Activated CD4-positive, CD25-positive, alpha-beta regulatory T cell (primary cell): ENCODE data around the gene OR10A4.
"Not testable (repeated sequence)": the region's sequence is repeated elsewhere in the genome, so short reads cannot be mapped to it uniquely, and the experiment has no call there.

Experiments
- DNase-seq, 4 experiments: peaks; one replicate each; lab custom pipeline; 2025; lab: John Stamatoyannopoulos, UW

The OR10A4 gene, protein sequence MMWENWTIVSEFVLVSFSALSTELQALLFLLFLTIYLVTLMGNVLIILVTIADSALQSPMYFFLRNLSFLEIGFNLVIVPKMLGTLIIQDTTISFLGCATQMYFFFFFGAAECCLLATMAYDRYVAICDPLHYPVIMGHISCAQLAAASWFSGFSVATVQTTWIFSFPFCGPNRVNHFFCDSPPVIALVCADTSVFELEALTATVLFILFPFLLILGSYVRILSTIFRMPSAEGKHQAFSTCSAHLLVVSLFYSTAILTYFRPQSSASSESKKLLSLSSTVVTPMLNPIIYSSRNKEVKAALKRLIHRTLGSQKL

DNA sequence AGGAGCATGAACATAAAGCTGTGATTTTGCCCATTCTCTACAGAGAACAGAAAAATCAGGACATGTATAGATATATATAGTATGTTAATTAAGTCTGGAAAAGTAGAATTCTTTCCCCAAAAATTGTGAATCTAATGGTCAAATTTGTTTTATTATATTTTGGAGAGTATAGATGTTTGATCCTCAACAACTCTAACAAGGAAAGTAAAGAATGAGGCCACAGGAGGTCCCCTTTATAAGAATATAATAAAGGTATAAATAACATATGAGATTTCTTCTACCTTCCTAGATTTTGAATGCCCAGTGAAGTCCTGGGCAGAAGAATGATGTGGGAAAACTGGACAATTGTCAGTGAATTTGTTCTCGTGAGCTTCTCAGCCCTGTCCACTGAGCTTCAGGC is at the start of gene OR10A4:
OR10A4 (plus strand) TSS at position 301 of the 400 bp plus-strand sequence; CDS start at position 324, 23 bp downstream.
- no peak for DNase-seq

DNA sequence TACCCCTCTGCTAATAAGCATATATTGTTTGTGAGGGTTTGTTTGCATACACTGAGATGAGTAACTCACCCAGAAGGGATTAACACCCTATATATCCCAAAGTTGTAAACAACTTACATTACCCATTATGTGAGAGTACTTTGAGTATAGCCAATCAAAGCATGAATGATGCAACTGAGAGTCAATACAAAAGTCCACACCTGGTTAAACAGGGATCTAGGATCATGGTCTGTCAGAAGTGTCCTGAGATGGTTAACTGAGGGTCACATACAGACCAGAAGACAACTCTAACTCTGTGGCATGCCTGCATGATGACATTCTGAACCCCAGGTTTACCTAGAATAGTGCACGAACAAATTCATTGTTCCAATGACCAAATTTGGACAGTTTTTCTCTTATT is 48.3 kb upstream of the OR10A4 start:
- no peak for DNase-seq

DNA sequence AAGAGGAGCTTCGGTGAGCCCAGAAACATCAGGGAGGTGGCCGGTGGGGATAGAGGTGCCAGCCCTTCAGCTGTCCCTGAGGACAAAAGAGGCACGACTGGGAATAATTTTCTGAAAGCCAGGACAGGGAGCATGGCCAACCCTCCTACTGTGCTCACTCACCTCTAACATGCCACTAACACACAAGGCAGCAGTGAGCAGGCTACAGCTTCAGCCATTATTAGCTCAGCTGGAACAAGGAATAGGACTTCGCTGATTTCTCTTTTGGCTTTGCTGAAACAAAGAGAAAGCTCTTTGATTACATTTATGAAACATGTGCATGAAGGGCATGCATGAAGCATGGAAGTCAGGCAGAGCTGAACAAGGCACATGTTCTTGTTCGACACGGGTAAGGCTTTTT is 43.1 kb upstream of the OR10A4 start:
- no peak for DNase-seq

DNA sequence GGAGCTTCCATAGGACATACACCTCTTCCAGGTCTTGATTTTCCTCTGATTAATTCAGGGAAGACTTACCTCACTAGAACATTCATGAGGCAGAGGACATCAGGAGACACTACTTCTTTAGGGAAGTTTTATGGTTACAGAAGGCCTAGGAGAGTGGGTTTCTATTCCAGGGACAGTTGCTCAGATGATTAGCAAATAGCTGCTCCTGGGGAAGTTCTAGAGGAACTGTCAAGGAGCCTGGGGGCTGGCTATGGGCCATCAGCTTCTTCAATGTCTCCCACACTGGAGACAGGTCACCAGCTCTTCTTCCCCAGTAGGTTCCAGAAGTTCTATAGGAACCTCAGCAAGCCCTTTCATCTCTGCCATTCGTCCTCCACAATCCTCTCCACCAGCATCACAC is 42.4 kb upstream of the OR10A4 start:
- DNase-seq = no peak

DNA sequence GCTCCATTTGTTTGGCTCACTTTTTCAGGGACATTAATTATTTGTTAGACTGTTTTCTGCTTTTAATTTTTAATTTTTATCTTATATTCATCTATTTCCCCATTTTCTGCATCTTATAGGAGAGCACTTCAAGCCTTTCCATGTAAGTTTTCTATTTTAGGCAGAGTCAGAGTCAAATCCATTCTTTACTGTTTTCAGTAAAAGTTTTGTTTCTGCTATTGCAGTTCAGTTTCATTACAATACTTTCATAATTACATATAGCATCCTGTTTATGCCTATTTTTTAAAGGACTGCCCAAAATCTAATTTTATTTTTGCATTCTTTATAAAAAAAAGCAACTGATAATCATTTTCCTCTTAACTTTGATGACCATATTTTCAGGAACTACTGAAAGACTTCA is 34.7 kb upstream of the OR10A4 start:
- no peak for DNase-seq

DNA sequence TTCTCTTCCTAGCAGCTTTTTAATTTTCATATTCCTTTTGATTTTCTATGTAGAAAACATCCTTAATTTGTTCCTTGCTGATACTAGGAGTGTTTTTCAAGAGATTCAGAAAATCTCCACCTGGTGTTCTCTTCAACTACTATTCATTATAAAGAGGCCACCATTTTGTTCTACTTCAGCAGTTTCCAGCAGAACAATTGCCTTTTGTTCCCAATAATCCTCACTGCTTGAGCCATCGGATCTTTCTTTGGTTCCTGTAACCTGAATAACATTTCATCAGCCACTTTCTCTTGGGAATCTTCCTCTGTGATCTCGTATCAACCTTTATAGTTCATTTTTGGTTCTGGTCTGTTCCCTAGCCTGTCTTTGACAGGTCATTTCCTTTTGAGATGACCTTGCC is 32.8 kb upstream of the OR10A4 start:
- no peak for DNase-seq

DNA sequence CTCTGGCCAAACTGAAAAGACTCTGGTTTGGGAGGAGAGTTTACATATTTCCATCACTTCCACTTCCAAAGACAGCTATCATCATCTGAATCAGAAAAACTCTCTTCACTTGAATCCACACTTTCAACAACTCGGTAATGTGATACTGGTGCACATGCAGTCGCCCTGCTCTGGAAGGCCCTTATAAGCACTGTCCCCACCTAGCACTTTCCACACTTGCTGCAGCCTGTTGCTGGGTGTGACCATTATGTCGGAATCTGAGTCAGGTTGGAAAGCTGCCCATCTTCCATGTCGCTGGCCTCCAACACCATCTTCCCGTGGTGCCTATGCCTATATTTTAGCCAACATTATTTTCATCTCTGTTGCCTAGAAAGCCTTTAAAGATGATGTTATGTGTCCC is 32.1 kb upstream of the OR10A4 start:
- no peak for DNase-seq

DNA sequence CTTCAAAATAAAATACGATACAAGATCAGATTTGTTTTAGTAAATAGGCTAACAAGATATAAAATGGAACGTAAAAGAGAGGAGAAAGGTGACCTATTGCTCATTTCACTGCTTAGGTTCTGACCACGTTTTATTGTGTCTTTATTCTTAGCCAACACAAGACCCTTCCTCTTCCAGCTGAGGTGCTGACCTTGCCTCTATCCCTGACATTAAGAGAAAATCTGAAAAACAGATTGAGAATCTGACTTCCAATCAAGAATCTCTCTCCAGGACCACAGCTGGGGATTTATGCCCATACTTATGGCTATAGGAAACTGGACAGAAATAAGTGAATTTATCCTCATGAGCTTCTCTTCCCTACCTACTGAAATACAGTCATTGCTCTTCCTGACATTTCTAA is 31.0 kb upstream of the OR10A4 start, which contains the start of gene OR10A5:
OR10A5 (plus strand) TSS at position 301 of the 400 bp plus-strand sequence; CDS start at position 301, 0 bp downstream.
- DNase-seq = no peak

DNA sequence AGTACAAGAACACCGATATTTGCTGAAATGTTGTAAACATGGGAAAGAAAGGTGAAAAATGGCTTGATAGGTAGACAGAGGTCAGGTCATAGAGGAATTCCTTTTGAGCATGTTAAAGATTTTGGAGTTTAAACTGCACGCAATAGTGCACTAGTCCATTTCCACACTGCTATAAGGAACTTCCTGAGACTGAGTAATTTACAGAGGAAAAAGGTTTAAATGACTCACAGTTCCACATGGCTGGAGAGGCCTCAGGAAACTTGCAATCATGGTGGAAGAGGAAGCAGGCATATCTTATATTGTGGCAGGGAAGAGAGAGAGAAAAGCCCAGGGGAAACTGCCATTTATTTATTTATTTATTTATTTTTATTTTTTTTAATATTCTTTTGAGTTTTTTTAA is 25.9 kb upstream of the OR10A4 start:
- DNase-seq = no peak

DNA sequence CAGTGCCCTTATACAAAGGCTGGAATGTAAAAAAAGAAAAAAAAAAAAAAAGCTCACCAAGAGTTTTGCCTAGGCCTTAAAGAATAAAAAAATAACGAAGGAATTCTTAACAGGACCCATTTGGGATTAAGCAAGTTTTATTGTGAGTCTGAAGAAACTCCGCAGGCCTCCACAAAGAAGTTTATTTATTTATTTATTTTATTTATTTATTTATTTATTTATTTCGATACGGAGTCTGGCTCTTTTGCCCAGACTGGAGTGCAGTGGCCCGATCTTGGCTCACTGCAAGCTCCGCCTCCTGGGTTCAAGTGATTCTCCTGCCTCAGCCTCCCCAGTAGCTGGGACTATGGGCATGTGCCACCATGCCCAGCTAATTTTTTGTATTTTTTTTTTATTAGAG is 21.6 kb upstream of the OR10A4 start:
- DNase-seq = not testable (repeated sequence)

DNA sequence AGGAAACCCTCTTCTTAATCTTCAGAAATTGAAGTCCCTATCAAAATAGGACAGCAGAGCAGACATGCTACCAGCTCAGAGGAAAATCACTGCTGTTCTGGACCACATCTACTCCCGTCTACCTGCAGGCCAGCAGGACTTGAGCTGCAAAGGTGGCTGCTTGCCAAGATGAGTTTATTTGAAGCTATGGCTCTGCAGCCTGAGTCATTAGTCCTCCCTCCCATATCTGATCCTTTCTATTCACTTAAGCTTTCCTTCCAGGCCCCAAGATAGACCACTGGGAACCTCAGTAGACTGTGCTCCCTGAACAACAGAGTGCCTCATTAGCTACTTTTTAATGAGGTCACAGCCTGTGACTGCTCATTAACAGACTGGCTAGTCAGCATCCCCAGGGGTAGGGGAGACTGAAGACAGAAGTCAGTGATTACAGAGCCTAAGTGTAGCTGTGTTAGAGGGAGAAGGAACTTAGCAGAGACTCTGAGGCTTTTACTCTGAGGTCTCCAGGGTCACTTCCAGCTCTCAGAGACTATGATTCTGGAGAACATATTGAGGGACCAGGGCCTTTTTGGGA is 20.4 kb upstream of the OR10A4 start:
- no peak for DNase-seq

DNA sequence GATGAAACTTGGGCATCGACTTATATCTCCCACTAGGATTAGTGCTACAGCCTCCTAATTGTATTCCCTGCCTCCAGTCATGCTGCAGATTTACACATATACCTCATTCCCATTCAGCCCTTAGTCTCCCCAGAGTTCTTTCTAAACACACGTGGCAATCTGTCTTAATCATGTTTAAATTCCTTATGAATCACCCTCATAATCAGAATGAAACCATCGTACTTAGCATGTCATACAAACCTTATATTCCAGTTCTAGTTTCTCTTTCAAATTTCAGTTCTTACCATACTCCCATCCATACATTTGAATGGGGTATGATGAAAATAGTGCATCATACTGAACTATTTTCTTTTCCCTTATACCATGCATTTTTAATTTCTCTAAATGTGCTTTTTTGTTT is 19.6 kb upstream of the OR10A4 start:
- no peak for DNase-seq

DNA sequence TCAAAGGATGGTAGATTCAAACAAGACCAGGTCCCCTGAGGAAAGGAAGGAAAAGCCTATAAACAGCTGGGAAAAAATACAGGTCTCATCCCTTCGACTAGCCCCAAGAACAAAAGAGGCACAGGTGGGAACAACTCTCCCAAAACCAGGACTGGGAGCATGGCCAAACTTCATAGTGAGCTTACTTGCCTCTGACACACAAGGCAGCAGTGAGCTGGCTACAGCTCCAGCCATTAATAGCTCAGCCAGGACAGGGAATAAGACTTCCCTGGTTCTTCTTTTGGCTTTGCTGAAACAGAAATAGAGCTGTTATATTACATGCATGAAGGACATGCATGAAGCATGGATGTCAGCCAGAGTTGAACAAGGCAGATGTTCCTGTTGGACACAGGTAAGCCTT is 13.5 kb upstream of the OR10A4 start, which contains the start of gene OR10A2:
OR10A2 (plus strand) TSS at position 97 of the 400 bp plus-strand sequence. CDS start 6,698 bp downstream, outside the sequence.
- no peak for DNase-seq

DNA sequence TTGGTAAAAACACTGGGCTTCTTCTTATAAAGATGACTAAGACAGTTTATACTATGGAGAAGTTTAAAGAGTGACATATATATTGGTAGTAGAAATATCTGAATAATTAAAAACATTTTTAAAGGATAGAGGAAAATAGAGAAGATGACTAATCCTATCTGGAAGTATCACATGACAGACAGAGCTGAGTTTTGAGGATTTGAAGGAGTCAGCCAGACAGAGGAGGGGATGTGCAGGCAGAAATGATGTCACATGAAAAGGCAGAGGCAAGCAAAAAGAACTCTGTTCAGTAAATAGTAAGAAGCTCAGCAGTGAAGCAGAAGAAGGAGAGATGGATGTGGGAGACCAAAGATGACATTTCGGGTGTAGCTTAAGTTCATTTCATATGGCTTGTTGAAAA is 12.0 kb upstream of the OR10A4 start:
- no peak for DNase-seq

DNA sequence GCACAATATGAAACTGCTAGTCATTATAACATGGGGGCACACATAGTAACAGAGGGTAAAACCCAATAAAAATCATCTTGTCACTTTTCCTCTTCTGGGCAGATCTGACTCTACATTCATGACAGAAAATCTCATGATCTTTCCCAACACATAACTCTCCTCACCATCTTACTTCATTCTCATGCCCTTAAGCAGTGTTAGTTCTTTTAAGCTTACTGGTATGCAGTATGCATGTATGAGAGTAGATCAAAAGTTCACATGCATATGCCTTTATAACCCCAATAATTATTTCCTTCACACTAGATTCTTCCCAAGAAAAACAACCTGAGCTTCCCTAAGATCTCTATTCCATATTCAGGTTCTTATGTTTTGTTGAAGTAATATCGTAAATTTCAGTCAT is 5.1 kb upstream of the OR10A4 start:
- DNase-seq = no peak

DNA sequence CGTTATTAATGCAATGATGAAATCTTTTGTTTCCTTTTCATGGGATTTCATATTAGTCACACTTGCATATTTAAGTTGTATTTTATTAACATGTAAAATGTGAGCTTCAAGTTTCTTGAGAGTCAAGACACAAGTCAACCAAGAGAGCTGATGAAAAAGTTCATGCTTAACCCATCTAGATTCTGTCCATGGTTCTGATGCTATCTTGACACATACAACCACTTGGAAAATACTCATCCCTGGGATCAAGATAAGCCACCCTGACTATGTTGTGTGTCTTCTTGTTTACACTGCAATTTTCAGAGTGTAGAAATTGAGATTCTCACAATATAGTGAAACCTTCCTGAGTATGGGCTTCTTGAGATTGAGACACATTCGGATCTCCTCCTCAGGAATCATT is 664 bp upstream of the OR10A4 start:
- no peak for DNase-seq

DNA sequence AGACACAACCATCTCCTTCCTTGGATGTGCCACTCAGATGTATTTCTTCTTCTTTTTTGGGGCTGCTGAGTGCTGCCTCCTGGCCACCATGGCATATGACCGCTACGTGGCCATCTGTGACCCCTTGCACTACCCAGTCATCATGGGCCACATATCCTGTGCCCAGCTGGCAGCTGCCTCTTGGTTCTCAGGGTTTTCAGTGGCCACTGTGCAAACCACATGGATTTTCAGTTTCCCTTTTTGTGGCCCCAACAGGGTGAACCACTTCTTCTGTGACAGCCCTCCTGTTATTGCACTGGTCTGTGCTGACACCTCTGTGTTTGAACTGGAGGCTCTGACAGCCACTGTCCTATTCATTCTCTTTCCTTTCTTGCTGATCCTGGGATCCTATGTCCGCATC is 489 bp downstream of the OR10A4 start:
- no peak for DNase-seq

DNA sequence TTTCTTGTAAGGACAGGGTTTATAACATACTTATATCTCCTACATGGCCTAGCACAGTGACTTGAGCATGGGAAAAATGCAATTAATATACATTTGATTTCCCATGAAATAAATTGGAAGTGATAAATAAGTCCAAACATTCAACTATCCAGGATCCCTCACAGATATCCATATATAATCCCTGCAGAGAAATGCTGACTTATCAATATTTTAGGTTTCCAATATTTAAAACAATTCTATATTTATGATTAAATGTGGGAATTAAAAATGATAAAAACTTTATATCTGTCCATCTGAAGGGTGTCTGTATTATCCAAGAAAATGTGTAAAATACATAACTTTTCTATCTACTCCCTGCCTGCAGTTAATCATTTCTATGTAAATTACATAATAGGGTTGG is 6.3 kb downstream of the OR10A4 start:
- DNase-seq = no peak

DNA sequence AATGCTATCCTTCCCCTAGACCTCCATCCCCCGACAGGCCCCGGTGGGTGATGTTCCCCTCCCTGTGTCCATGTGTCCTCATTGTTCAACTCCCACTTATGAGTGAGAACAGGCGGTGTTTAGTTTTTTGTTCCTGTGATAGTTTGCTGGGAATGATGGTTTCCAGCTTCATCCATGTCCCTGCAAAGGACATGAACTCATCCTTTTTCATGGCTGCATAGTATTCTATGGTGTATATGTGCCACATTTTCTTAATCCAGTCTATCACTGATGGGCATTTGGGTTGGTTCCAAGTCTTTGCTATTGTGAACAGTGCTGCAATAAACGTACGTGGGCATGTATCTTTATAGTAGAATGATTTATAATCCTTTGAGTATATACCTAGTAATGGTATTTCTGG is 11.3 kb downstream of the OR10A4 start:
- not testable (repeated sequence) for DNase-seq

DNA sequence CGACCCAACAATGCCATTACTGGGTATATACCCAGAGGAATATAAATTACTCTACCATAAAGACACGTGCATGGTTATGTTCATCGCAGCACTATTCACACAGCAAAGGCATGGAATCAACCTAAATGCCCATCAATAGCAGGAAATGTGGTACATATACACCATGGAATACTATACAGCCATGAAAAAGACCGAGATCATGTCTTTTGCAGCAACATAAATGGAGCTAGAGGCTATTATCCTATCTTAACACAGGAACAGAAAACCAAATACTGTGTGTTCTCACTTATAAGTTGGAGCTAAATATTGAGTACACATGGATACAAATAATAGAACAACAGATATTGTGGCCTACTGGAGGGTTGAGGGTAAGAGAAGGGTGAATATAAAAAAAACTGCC is 12.4 kb downstream of the OR10A4 start:
- no peak for DNase-seq

DNA sequence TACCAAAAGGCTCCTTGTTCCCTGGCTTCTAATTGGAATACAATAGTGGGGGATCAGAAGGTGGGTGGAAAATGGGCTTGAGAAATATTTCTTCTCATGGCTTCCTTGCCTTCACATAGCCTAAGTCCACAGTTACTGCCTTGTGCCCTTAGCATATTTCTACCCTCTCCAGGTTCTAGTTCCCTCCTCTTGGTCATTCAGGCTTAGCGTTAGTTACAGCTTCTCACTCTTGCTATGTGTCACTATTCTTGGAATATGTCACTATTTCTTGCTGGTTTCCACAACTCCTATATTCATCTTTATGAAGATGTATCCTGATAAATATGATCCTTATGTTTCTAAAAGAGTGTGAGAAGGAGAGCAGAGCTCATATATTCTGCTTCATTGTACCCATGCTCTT is 13.4 kb downstream of the OR10A4 start:
- DNase-seq = no peak

DNA sequence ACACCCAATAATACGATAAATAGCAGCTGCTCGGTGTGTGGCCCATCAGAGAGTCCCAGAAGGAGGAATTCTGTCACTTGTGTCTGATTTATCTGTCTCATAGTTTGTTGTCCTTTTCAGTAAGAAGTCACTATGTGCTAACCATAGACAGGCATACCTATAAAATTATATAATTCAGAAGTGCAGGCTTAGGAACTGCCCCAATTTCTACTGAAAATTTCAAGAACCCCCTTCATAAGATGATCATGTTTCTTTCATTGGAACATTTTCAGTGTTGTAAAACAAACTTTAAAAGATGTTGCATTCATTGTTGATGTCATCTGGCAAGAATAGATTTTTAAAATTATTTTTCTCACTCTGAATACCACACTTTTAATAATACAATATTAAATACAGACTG is 16.0 kb downstream of the OR10A4 start, which contains the start of gene OR2D2:
OR2D2 (minus strand) TSS at position 101 of the 400 bp plus-strand sequence; CDS start at position 101, 0 bp downstream.
- DNase-seq = no peak

DNA sequence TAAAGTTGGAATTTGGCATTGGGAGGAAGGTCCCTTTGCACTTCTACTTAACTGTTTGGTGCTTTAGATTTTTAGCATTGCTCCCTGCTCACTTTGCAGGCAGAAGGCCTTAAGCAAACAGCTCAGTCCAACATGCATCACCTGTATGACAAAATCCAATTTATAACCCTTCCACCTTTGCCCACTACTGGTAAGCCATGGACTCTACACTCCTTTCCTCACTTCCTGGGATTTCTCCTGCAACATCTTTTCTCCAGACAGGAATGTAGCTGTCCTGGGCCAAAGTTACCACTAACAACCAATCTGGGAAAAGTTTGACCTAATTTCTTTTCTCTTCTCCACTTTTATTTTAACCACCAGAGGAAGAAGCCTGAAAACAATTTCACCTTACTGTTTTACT is 17.7 kb downstream of the OR10A4 start:
- DNase-seq = no peak

DNA sequence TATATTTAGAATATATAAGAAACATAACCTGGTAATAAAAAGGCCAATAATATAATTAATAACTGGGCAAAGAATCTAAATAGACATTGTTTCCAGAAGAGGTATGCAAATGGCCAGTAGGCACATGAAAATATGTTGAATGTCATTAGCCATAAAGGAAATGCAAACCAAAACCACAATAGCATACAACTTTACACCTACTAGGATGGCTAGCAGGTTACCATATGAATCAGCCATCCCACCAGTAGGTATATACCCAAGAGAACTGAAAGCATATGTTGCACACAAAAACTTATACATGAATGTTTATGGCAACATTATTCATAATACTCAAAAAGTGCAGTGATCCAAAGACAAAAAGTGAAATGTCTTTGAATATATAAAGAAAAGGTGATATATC is 18.6 kb downstream of the OR10A4 start:
- DNase-seq = no peak
